ENCODE results near the gene SRRM5.
"Not testable (repeated sequence)": the region's sequence is repeated elsewhere in the genome, so short reads cannot be mapped to it uniquely, and the experiment has no call there.

SRRM5 gene

GRCh38 chr19:43636121-43636683 lies 24.3 kb downstream of the SRRM5 start:
- in situ Hi-C loops (cut with MboI; ENCODE audit: low sequenced_read_pairs): no loop called here

DNA sequence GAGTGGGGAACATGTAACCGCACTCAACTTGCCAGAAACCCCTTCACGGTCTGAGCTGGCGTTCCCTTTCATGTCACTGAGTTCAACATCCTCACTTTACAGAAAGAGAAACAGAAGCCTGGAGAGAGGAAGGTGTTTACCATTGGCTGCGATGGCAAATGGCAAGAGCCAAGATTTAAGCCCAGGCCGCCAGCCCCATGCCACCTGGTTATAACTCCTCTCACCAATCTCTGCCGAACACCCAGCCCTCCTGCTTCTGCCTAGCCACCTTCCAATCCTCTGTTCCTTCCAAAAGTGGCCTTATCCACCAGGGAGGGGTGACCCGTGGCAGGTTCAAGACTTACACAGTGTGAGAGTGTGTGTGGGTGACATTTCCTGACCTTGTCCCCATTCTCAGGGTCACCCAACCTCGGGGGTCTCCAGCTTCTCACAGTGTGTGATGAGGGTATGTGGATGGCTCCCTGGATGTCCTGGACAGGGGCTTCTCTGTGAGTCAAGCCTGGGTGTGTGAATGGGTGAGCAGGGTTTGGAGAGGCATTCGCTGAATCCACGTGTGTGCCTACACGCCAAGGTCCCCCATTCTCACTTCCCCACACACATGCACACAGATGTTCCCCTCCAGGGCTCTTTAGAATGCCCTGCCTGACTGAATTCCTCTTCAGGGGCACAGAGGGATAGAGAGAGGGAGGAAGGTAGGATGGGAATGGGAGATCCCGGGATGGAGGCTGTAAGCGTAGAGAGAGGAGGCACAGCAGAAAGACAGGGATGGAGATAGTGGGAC lies 26.5 kb downstream of the SRRM5 start:
- in situ Hi-C loops (cut with MboI; ENCODE audit: low sequenced_read_pairs): no loop called here

GRCh38 chr19:43638995-43639518 lies 27.2 kb downstream of the SRRM5 start:
- in situ Hi-C loops (cut with MboI; ENCODE audit: low sequenced_read_pairs): no loop called here

DNA sequence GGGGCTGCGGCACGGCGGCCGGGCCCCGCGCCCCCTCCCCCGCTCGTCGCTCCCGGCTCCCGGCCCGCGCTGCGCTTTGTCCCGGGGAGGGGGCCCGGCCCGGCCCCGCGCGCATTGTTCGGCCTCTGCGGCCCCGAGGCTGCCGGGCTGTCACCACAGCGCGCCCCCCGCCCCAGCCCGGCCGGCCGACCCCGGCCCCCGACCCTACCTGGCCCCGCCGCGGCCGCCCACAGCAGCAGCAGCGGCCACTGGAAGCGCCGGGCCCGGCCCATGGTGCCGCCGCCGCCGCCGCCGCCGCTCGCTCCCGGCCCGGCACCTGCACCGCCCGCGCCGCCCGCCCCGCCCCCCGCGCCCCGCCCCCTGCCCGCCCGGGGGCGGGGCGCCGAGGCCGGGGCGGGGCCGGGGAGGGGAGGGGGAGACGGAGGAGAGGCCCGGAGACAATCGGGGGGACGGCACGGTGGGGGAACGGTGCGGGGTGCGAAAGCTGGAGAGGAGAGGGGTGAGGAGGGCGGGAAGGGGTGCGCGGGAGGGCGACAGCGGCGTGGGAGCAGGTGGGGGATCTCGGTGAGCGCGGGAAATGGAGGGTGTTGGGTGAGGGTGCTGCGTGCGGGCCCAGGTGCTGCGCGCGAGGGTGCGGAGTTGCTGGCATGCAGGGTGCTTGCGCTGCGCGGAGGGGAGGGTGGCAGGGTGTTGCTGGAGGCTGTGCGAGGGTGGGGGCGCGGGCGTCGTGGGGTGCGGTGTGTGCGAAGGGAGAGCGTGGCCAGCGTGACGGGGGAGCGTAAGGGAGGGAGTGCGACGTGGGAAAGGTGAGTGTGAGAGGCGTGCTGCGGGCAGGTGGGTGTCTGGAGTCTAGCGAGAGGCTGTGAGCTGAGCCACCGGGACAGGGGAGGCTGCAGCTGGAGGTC lies 27.9 kb downstream of the SRRM5 start, which contains the start of gene CADM4:
CADM4 (minus strand) TSS at position 332 of the 905 bp plus-strand sequence; CDS start at position 272, 60 bp downstream.
- in situ Hi-C loops (cut with MboI; ENCODE audit: low sequenced_read_pairs): no loop called here

DNA sequence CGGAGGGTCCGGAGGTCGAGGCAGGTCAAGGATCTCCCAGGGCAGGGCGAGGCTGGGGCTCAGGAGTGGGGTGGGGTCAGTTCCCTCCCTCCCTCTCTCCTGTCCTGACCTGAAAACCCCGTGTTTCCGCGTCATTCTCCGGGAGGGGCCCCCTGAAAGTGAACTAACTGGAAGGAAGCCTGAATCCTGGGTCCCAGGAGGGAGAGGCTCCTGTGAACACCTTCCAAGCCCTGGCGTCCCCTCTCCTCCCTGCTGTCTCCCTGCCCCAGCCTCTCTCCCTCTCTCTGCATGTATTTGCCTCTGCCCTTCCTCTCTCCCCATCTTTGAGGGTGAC lies 28.5 kb downstream of the SRRM5 start:
- in situ Hi-C loops (cut with MboI; ENCODE audit: low sequenced_read_pairs): no loop called here

- in situ Hi-C loops (cut with MboI; ENCODE audit: low sequenced_read_pairs): no loop called here
Observed at GRCh38 chr19:43641333-43641732, 29.4 kb downstream of the SRRM5 start.

DNA sequence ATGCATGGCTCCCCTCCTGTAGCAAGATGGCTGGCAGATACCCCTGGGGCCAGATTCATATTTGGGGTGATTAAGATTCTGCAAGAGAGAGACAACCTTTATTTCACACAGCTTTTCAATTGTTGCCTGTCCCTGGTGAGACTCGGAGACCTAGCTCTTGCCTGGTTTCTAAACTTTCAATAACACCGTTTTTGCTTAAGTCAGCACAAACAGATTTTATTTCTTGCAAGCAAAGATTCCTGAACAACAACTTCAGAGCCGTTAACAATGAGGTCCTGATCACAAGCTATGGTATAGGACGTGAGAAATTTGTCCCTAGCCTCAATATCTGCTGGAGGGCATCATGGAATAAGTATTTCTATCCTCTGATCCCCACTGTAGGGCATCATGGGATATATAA lies 30.6 kb downstream of the SRRM5 start:
- in situ Hi-C loops (cut with MboI; ENCODE audit: low sequenced_read_pairs): no loop called here

GRCh38 chr19:43643326-43643725 lies 31.4 kb downstream of the SRRM5 start:
- in situ Hi-C loops (cut with MboI; ENCODE audit: low sequenced_read_pairs): no loop called here

DNA sequence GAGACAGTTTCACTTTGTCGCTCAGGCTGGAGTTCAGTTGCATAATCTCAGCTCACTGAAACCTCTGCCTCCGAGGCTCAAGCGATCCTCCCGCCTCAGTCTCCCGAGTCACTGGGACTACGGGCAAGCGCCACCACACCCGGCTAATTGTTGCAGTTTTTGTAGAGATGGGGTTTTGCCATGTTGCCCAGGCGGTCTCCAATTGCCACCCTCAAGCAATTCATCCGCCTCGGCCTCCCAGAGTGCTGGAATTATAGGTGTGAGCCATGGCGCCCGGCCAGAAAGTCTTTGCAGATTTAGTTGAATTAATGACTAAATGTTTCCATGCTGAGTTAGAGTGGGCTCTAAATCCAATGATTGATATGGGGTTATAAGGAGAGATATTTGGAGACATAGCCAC lies 32.3 kb downstream of the SRRM5 start:
- in situ Hi-C loops (cut with MboI; ENCODE audit: low sequenced_read_pairs): no loop called here

- in situ Hi-C loops (cut with MboI; ENCODE audit: low sequenced_read_pairs): no loop called here
Observed at GRCh38 chr19:43648633-43649032, 36.7 kb downstream of the SRRM5 start.

DNA sequence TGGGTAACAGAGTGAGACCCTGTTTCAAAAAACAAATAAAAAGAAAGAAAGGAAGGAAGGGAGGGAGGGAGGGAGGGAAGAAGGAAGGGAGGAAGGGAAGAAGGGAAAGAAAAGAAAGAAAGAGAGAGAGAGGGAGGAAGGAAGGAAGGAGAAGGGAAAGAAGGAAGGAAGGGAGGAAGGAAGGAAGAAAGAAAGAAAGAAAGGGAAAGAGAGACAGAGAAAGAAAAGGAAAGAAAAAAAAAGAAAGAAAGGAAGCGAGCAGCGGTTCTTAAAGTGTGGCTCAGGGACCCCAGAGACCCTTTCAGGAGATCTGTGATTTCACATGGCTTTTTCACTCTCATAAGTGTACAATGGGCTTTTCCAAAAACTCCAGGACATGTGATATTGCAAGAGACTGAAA lies 37.6 kb downstream of the SRRM5 start:
- in situ Hi-C loops (cut with MboI; ENCODE audit: low sequenced_read_pairs): no loop called here

- in situ Hi-C loops (cut with MboI; ENCODE audit: low sequenced_read_pairs): not testable (repeated sequence)
Observed at GRCh38 chr19:43650276-43650675, 38.4 kb downstream of the SRRM5 start.

DNA sequence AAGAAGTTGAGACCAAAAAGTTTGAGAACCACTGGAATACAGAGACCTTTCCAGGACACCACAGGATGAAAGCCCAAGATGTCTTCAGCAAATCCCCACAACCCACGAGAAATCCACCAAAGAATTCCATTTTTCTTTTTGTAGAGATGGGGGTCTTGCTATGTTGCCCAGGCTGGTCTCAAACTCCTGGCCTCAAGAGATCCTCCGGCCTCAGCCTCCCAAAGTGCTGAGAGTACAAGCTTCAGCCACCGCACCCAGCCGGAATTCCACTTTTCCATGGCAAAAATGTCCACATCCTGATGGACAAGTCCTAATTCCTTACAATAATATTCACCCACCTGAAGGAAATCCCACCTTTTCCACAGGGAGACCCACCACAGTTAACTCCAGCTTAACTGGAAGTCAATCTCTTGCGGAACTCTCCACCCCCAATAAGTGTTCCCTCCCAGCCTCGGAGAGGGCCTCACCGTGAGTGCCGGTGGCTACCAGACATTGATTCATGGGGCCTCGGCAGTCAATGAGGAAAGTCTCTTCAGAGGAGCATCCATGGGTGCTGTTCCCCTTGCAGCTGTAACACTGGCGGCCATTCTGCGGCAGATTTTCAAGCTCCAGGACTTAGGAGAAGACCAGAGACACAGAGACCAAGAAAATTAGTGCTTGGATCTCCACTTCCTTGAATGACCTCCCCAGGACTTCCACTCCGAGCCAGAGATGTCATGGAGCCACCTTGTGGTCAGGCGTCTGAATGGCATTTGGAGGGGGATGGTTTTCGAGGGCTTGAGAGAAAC lies 40.1 kb downstream of the SRRM5 start:
- in situ Hi-C loops (cut with MboI; ENCODE audit: low sequenced_read_pairs): no loop called here

DNA sequence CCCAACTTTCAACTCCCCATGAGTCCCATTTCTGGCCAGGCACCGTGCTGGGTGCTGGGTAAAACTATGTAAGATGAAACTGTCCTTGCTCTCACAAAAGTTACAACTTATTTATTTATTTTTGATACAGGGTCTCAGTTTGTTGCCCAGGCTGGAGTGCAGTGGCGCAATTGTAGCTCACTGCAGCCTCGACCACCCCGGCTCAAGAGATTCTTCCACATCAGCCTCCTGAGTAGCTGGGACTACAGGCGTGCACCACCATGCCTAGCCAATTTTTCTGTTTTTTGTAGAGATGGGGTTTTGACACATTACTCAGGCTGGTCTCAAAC lies 40.6 kb downstream of the SRRM5 start:
- in situ Hi-C loops (cut with MboI; ENCODE audit: low sequenced_read_pairs): no loop called here

DNA sequence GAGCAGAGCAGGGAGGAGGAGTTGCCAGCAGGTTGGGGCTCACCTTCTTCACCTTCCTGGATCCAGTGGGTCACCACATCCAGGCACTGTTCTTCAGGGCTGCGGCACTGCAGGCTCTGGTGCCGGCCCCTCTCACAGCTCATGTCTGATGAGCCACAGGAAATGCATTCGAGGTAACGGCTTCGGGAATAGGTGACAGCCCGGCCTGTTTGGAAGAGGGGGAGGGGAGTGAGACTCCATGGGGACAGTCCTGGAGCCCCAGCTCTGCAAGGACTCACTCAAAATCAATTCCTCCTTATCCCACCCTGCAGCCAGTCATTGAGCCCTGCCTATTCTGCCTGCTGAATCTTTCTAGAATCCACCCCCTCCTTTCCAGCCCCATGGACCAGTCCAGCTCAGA lies 44.5 kb downstream of the SRRM5 start:
- in situ Hi-C loops (cut with MboI; ENCODE audit: low sequenced_read_pairs): no loop called here

- in situ Hi-C loops (cut with MboI; ENCODE audit: low sequenced_read_pairs): no loop called here
Observed at GRCh38 chr19:43658001-43658400, 46.1 kb downstream of the SRRM5 start.

DNA sequence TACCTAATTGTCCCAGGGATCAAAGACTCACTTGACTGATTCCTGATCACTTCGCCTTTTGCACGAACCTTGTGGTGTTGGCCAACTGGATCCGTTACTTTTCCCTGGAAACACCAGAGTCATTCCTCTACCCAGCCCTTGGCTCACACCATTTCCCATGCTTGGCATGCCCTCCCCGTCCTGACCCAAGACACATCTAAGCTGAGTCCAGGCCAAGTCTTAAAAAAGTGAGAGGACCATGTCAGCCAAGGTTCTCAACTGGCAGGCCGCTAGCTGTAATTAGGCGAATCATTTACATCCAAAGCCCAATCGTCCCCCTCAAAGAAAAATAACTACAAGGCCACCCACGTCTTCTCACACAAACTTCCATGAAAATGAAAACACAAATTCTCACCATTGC lies 46.6 kb downstream of the SRRM5 start:
- in situ Hi-C loops (cut with MboI; ENCODE audit: low sequenced_read_pairs): no loop called here

DNA sequence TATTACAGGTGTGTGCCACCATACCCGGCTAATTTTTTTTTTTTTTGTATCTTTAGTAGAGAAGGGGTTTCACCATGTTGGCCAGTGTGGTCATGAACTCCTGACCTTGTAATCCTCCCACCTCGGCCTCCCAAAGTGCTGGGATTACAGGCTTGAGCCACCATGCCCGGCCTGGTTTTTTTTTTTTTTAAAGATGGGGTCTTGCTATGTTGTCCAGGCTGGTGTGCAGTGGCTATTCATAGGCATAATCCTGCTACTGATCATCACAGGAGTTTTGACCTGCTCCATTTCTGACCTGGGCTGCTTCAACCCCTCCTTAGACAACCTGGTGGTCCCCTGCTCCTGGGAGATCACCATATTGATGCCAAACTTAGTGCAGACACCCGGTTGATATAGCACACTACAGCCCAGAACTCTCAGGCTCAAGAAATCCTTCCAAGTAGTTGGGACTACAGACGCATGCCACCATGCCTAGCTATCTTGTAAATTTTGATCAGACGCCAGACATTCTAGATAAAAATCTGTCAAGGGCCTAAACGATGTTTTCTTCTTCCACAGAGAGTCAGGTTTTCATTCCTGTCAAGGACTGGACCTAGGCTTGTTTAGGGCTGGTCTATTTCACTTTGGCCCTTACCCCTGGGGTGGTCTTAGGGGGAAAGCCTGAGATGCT lies 48.5 kb downstream of the SRRM5 start:
- in situ Hi-C loops (cut with MboI; ENCODE audit: low sequenced_read_pairs): no loop called here

DNA sequence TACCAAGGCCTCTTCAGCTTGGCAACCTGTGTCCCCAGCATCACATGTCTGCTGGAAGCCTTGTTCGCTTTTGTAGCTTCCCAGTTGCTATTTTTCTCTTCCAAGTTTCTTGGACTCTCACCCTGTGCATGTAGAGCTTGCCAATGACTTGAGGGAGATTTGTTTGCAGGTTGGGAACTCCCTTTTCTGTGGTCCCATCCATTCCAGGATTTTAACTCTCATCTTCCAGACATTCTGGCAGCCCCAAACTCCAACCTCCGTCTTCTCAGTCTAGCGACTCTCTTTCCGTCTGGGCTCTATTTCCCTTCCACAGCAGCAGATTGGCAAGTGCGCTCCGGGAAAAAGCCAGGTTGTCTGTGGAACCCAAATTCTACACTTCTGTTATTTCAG lies 49.1 kb downstream of the SRRM5 start:
- in situ Hi-C loops (cut with MboI; ENCODE audit: low sequenced_read_pairs): no loop called here

GRCh38 chr19:43662487-43662886 lies 50.6 kb downstream of the SRRM5 start:
- in situ Hi-C loops (cut with MboI; ENCODE audit: low sequenced_read_pairs): no loop called here
